OCI-LY1 (cell line): ENCODE results near the gene KRT34.
"Not testable (repeated sequence)": the region's sequence is repeated elsewhere in the genome, so short reads cannot be mapped to it uniquely, and the experiment has no call there.

Experiments used
- H2AFZ ChIP-seq: fragments of 200-600 bp; sonication (generic), shearing (Covaris generic); 2 replicates; pipeline ENCODE4 v1.6.0; 2014; ENCODE audit warnings: antibody characterized with exemption, mild to moderate bottlenecking, low read length
- H3F3A ChIP-seq: fragments of 200-600 bp; sonication (generic), shearing (Covaris generic); 2 replicates; pipeline ENCODE4 v1.6.0; 2014; ENCODE audit warnings: mild to moderate bottlenecking, antibody characterized with exemption, low read length, moderate library complexity; ENCODE audit not compliant: insufficient read depth
- H3K27ac ChIP-seq: fragments of 200-600 bp; sonication (generic); 2 replicates; pipeline ENCODE4 v1.5.1; 2014; ENCODE audit warnings: low read length, mixed run types, mild to moderate bottlenecking, low read depth; ENCODE audit not compliant: poor library complexity, severe bottlenecking
- H3K27me3 ChIP-seq: fragments of 200-600 bp; sonication (generic); 2 replicates; pipeline ENCODE4 v1.6.0; 2014; ENCODE audit warnings: antibody characterized with exemption, mild to moderate bottlenecking, low read length, moderate library complexity; ENCODE audit not compliant: insufficient read depth
- H3K36me3 ChIP-seq: fragments of 200-600 bp; sonication (generic); 2 replicates; pipeline ENCODE4 v1.6.1; 2014; ENCODE audit warnings: mild to moderate bottlenecking, antibody characterized with exemption, low read length, moderate library complexity, mixed read lengths; ENCODE audit not compliant: insufficient read depth
- H3K4me1 ChIP-seq: fragments of 200-600 bp; sonication (generic); 2 replicates; pipeline ENCODE4 v1.5.1; 2014; ENCODE audit warnings: mild to moderate bottlenecking, low read length, moderate library complexity; ENCODE audit not compliant: insufficient read depth, severe bottlenecking
- H3K4me2 ChIP-seq: fragments of 200-600 bp; sonication (generic), shearing (Covaris generic); 2 replicates; pipeline ENCODE4 v1.6.1; 2014; ENCODE audit warnings: low read length
- H3K4me3 ChIP-seq: fragments of 200-600 bp; sonication (generic); 2 replicates; pipeline ENCODE4 v1.5.1; 2014; ENCODE audit warnings: low read length, low read depth, mild to moderate bottlenecking, mixed read lengths; ENCODE audit not compliant: poor library complexity, severe bottlenecking
- H3K79me2 ChIP-seq: fragments of 200-600 bp; shearing (Covaris generic); 2 replicates; pipeline ENCODE4 v1.6.1; 2016; ENCODE audit warnings: mixed run types, low read length, mixed read lengths; ENCODE audit not compliant: insufficient read depth
- H3K9ac ChIP-seq: fragments of 200-600 bp; sonication (generic), shearing (Covaris generic); 2 replicates; pipeline ENCODE4 v1.6.1; 2014; ENCODE audit warnings: mild to moderate bottlenecking, low read length, mixed read lengths
- H3K9me2 ChIP-seq: fragments of 200-600 bp; sonication (generic), shearing (Covaris generic); 2 replicates; pipeline ENCODE4 v1.6.1; 2014; ENCODE audit warnings: low read depth, mild to moderate bottlenecking, low read length, mixed read lengths
- H3K9me3 ChIP-seq: fragments of 200-600 bp; shearing (Covaris generic); 2 replicates; pipeline ENCODE4 v1.6.1; 2014; ENCODE audit warnings: low read length, mixed read lengths
- H4K20me1 ChIP-seq: fragments of 200-600 bp; sonication (generic), shearing (Covaris generic); 2 replicates; pipeline ENCODE4 v1.6.0; 2016; ENCODE audit warnings: mild to moderate bottlenecking, low read length; ENCODE audit not compliant: insufficient read depth
- CTCF ChIP-seq: fragments of 200-600 bp; sonication (generic), shearing (Covaris generic); IDR thresholded peaks from 2 replicates; pipeline ENCODE4 v1.5.1; 2017; ENCODE audit warnings: mild to moderate bottlenecking, antibody characterized with exemption, low read length, moderate library complexity, mixed read lengths
- EZH2 ChIP-seq: fragments of 200-600 bp; sonication (generic), shearing (Covaris generic); IDR thresholded peaks from 2 replicates; pipeline ENCODE4 v1.8.0; 2017; ENCODE audit warnings: borderline replicate concordance, mixed run types, mild to moderate bottlenecking, antibody characterized with exemption, low read length, moderate library complexity, mixed read lengths

KRT34 gene

DNA sequence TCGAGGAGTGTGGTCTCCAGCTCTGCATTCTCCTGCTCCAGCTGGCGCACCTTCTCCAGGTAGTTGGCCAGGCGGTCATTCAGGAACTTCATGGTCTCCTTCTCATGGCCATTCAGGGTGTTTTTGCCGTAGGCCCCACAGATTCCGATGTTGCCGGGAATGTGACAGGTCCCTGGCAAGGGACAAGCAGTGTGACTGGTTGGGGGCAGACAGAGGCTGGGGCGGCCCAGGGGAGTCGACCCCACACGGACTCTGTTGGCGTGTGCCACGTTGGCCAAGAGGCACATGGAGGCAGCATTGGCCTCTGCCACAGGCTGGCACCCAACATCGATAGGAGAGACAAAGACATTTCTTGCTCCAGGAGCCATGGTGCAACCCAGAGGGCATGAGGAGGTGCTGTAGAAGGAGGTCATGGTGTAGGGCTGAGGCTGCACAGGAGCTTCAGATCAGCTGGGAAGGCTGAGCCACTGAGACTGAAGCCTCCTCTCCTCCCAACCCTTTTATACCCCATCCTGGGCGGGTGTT is 42.1 kb upstream of the KRT34 start, which contains the start of gene KRT37:
Gene KRT37 (minus strand): TSS at position 475 of the 525 bp plus-strand sequence. CDS start 62 bp downstream, at position 413.
- TF ChIP-seq EZH2 (no peak), CTCF (no peak)
- H3K27me3 ChIP-seq = no peaks in the 10 kb centered on the region
- H3K9ac ChIP-seq = no peak within 1 kb of the TSS

DNA sequence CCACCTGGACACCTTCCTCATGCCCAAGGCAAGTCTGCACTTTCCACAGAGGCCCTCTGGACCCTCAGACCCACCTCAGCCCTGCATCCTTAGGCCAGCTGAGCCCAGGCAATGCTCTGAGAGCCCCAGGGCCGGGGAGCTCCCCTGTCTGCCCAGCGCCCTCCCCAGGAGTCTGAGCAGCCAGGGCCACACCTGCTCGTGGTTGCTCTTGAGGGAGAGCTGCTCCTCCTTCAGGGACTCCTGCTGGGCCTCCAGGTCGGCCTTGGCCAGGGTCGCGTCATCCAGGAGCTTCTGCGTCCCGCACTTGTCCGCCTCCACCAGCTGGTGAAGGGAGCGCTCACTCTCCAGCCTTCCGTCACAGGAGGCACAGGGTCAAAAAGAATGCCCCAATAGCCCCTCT is 40.5 kb upstream of the KRT34 start:
- H3K36me3 ChIP-seq, H3K27me3 ChIP-seq, H3K79me2 ChIP-seq, H3F3A ChIP-seq, H3K9ac ChIP-seq, H3K27ac ChIP-seq, H3K9me3 ChIP-seq, H3K4me2 ChIP-seq, H3K9me2 ChIP-seq, H3K4me3 ChIP-seq, H2AFZ ChIP-seq, H3K4me1 ChIP-seq, H4K20me1 ChIP-seq: not testable (repeated sequence)

More for the DNA sequence above, 42.1 kb upstream of the KRT34 start, which contains the start of gene KRT37:
- no peak within 1 kb of the TSS for H3K4me2 ChIP-seq
- H3K9me3 ChIP-seq = no peaks in the 10 kb centered on the region
- no peak within 1 kb of the TSS for H3K27ac ChIP-seq
- no peaks in the 10 kb centered on the region for H3K36me3 ChIP-seq
- H3K4me1 ChIP-seq = no peaks in the 10 kb centered on the region
- no peak within 1 kb of the TSS for H3K4me3 ChIP-seq
- H3F3A ChIP-seq = no peaks in the 10 kb centered on the region
- no peaks in the 10 kb centered on the region for H4K20me1 ChIP-seq
- H2AFZ ChIP-seq = no peak within 1 kb of the TSS
- no peaks in the 10 kb centered on the region for H3K9me2 ChIP-seq
- H3K79me2 ChIP-seq = no peaks in the 10 kb centered on the region

GRCh38 chr17:41421617-41422016 is 39.5 kb upstream of the KRT34 start:
- H2AFZ ChIP-seq = no peak overlapping the region
- H3K4me2 ChIP-seq = no peak overlapping the region
- H3K9ac ChIP-seq = no peak overlapping the region
- H3K79me2 ChIP-seq = no peaks in the 10 kb centered on the region
- no peaks in the 10 kb centered on the region for H3K9me2 ChIP-seq
- no peaks in the 10 kb centered on the region for H3K36me3 ChIP-seq
- no peak overlapping the region for H3K27ac ChIP-seq
- TF ChIP-seq CTCF = no peak
- TF ChIP-seq EZH2 = no peak
- H3K4me1 ChIP-seq = no peaks in the 10 kb centered on the region
- no peaks in the 10 kb centered on the region for H3F3A ChIP-seq
- no peak overlapping the region for H3K4me3 ChIP-seq
- H4K20me1 ChIP-seq = no peaks in the 10 kb centered on the region
- no peaks in the 10 kb centered on the region for H3K9me3 ChIP-seq
- no peaks in the 10 kb centered on the region for H3K27me3 ChIP-seq

GRCh38 chr17:41421116-41421515 is 39.0 kb upstream of the KRT34 start:
- Histone ChIP-seq H3K4me3 (no peak overlapping the region), H3F3A (no peaks in the 10 kb centered on the region), H3K27me3 (no peaks in the 10 kb centered on the region), H4K20me1 (no peaks in the 10 kb centered on the region), H3K79me2 (no peaks in the 10 kb centered on the region), H3K36me3 (no peaks in the 10 kb centered on the region), H3K9me2 (no peaks in the 10 kb centered on the region), H3K27ac (no peak overlapping the region), H3K9ac (no peak overlapping the region), H3K9me3 (no peaks in the 10 kb centered on the region), H3K4me2 (no peak overlapping the region), H2AFZ (no peak overlapping the region), H3K4me1 (no peaks in the 10 kb centered on the region)
- TF ChIP-seq CTCF (no peak), EZH2 (no peak)
